GM20000 (cell line): ENCODE measurements around the gene ZNF701.
"Not testable (repeated sequence)": the region's sequence is repeated elsewhere in the genome, so short reads cannot be mapped to it uniquely, and the experiment has no call there.

ENCODE experiments used
- DNase-seq: peaks from one replicate; pipeline ENCODE4 v3.0.0; 2012; ENCODE audit warnings: low spot score
- CTCF ChIP-seq: IDR thresholded peaks from 2 replicates; pipeline ENCODE4 v1.5.1; 2012; ENCODE audit warnings: mild to moderate bottlenecking, control low read depth; ENCODE audit errors: extremely low read depth, missing control alignments

Gene ZNF701

DNA sequence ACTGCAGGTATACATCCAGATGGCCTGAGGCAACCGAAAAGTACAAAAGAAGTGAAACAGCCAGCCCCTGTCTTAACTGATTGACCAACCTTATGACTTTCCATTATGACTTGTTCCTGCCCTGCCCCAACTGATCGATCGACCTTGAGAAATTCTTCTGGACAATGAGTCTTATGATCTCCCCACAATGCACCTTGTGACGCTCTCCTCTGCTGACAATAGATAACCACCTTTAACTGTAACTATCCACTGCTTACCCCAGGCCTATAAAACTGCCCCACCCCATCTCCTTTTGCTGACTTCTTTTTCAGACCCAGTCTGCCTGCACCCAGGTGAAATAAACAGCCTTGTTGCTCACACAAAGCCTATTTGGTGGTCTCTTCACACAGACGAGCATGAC, 56.8 kb downstream of the ZNF701 start:
- TF ChIP-seq CTCF, result no peak
- no peak for DNase-seq

DNA sequence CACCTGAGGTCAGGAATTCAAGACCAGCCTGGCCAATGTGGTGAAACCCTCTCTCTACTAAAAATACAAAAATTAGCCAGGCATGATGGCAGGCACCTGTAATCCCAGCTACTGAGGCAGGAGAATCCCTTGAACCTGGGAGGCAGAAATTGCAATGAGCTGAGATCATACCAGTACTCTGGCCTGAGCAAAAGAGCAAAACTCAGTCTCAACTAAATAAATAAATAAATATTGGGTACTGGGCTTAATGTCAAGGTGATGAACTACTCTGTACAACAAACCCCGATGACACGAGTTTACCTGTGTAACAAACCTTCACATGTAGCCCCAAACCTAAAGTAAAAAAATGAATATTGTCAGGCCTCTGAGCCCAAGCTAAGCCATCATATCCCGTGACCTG, 57.4 kb downstream of the ZNF701 start:
- DNase-seq, result not testable (repeated sequence)

DNA sequence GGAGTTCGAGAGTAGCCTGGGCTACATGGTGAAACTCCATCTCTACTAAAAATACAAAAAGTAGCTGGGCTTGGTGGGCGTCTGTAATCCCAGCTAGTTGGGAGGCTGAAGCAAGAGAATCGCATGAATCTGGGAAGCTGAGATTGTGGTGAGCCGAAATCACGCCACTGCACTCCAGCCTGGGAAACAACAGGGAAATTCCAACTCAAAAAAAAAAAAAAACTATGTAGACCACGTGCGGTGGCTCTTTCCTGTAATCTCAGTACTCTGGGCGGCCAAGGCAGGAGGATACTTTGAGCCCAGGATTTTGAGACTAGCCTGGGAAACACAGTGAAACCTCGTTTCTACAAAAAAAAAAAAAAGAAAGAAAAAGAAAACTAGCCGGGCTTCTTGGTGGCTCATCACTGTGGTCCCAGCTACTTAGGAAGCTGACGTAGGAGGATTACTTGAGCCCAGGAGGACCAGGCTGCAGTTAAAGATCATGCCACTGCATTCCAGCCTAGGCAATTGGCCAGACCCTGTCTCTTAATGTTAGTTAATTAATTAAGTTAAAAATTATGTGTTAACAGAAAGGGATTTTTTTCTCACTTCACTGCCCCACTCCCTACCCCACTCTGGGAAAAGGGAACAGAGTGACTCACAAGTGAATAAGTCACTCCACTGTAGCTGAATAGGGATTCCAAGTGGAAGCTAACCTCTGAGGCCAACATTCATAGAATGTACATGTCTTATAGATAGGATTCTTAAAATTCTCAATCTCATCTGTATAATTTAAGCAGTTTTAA, 65.9 kb downstream of the ZNF701 start:
- no peak for TF ChIP-seq CTCF
- no peak for DNase-seq
